Smooth muscle cell (in vitro differentiated cells): ENCODE results near the gene HAVCR2. TPM values are rescaled to one million over a fixed set of nuclear protein-coding genes. Genes with fewer than 3 reads are reported as not detected.

ENCODE experiments used
- DNase-seq: peaks from one replicate; lab custom pipeline; 2025; ENCODE audit not compliant: unreplicated experiment; lab: John Stamatoyannopoulos, UW
- H2AFZ ChIP-seq: fragments of 200-600 bp; sonication (generic); 2 replicates; pipeline ENCODE4 v1.6.0; 2016; ENCODE audit warnings: antibody characterized with exemption, low read depth, mild to moderate bottlenecking
- H3F3A ChIP-seq: fragments of 200-600 bp; sonication (generic); 2 replicates; pipeline ENCODE4 v1.6.0; 2017; ENCODE audit warnings: antibody characterized with exemption, low read depth
- H3K27ac ChIP-seq: fragments of 200-600 bp; sonication (generic); 2 replicates; pipeline ENCODE4 v1.5.1; 2016; ENCODE audit warnings: low read depth, mild to moderate bottlenecking
- H3K27me3 ChIP-seq: fragments of 200-600 bp; sonication (generic); 2 replicates; pipeline ENCODE4 v1.6.1; 2016; ENCODE audit warnings: low read depth, mild to moderate bottlenecking
- H3K36me3 ChIP-seq: fragments of 200-600 bp; sonication (generic); 2 replicates; pipeline ENCODE4 v1.5.1; 2016; ENCODE audit warnings: low read depth
- H3K4me1 ChIP-seq: fragments of 200-600 bp; sonication (generic); 2 replicates; pipeline ENCODE4 v1.5.1; 2016; ENCODE audit warnings: low read depth
- H3K4me2 ChIP-seq: fragments of 200-600 bp; sonication (generic); 2 replicates; pipeline ENCODE4 v1.6.0; 2016; ENCODE audit warnings: mild to moderate bottlenecking
- H3K4me3 ChIP-seq: fragments of 200-600 bp; sonication (generic); 2 replicates; pipeline ENCODE4 v1.5.1; 2016; ENCODE audit warnings: mild to moderate bottlenecking
- H3K79me2 ChIP-seq: fragments of 200-600 bp; sonication (generic); 2 replicates; pipeline ENCODE4 v1.6.0; 2016; ENCODE audit warnings: low read depth, mild to moderate bottlenecking
- H3K9ac ChIP-seq: fragments of 200-600 bp; sonication (generic); 2 replicates; pipeline ENCODE4 v1.6.0; 2016; ENCODE audit warnings: low read depth
- H3K9me3 ChIP-seq: fragments of 200-600 bp; sonication (generic); replicated peaks from 2 replicates; pipeline ENCODE4 v1.5.1; 2016; ENCODE audit warnings: low read depth
- H4K20me1 ChIP-seq: fragments of 200-600 bp; sonication (generic); 2 replicates; pipeline ENCODE4 v1.6.0; 2016; ENCODE audit warnings: low read depth
- CTCF ChIP-seq: fragments of 200-600 bp; sonication (generic); IDR thresholded peaks from 2 replicates; pipeline ENCODE4 v1.5.1; 2017; ENCODE audit warnings: borderline replicate concordance, mild to moderate bottlenecking, antibody characterized with exemption; ENCODE audit not compliant: insufficient read depth, poor library complexity, severe bottlenecking
- WGBS: methylation state at CpG from one replicate; pipeline ENCODE4 v1.1.7; 2016; ENCODE audit warnings: low lambda C conversion rate; 5-methylcytosine and 5-hydroxymethylcytosine counted together
- polyA plus RNA-seq: library from polyadenylated mRNA; unstranded; fragments of >200 nt; fragmentation: Nextera tagmentation; extraction: Ambion mirVana; gene quantifications from 2 replicates; pipeline ENCODE4 v1.2.1, GENCODE V29; 2016
- total RNA-seq: library from RNA; depleted of rRNA; stranded (reverse); fragments of >200 nt; gene quantifications from 2 replicates; pipeline ENCODE4 v1.2.3, GENCODE V29; 2014

Gene HAVCR2
- total and polyA plus RNA-seq, 2 experiments from 2014 or later: 0.04 to 0.17 TPM

- Histone ChIP-seq H3K27me3 (no peaks in the 10 kb centered on the region), H3K4me1 (no peaks in the 10 kb centered on the region), H3K79me2 (no peaks in the 10 kb centered on the region), H3K36me3 (no peaks in the 10 kb centered on the region), H3K4me3 (no peak overlapping the region), H3K27ac (no peak overlapping the region), H3K9ac (no peak overlapping the region), H4K20me1 (no peaks in the 10 kb centered on the region), H3K4me2 (no peak overlapping the region), H3F3A (no peaks in the 10 kb centered on the region), H3K9me3 (no peaks in the 10 kb centered on the region), H2AFZ (no peak overlapping the region)
- 92% methylated on average over 8 of the region's 8 CpGs for WGBS
- DNase-seq: no peak
- TF ChIP-seq CTCF: no peak
These were observed 22.0 kb downstream of the HAVCR2 start for GRCh38 chr5:157086751-157087359.

DNA sequence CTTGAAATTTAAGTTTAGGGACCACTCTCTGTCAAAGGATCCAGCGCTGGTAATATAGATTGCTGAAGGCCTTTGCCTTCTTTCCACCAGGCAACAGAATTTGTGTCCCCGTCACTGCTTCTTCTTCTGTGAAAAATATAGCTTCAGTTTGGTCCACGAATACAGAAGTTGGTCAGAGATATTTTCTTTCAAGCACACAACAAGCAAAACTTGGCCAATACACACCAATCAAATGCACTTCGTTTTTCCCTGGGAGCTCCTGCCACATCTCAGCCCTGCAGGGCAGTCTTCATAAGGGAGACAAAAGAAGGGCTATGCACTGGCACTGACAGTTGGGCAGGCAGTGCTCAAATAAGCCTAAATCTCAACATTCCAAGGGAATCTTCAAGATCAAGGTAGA lies 22.9 kb downstream of the HAVCR2 start:
- no peak overlapping the region for H3K27ac ChIP-seq
- TF ChIP-seq CTCF: no peak
- no peaks in the 10 kb centered on the region for H4K20me1 ChIP-seq
- no peaks in the 10 kb centered on the region for H3K36me3 ChIP-seq
- no peaks in the 10 kb centered on the region for H3K27me3 ChIP-seq
- no peaks in the 10 kb centered on the region for H3K9me3 ChIP-seq
- no peak overlapping the region for H3K4me2 ChIP-seq
- H3K79me2 ChIP-seq: no peaks in the 10 kb centered on the region
- no peak overlapping the region for H3K4me3 ChIP-seq
- no peaks in the 10 kb centered on the region for H3F3A ChIP-seq
- H3K9ac ChIP-seq: no peak overlapping the region
- 75% methylated on average over 4 of the region's 4 CpGs for WGBS
- no peak overlapping the region for H2AFZ ChIP-seq
- H3K4me1 ChIP-seq: no peaks in the 10 kb centered on the region
- no peak for DNase-seq

GRCh38 chr5:157080286-157080685 lies 28.6 kb downstream of the HAVCR2 start:
- no peak overlapping the region for H3K4me3 ChIP-seq

More at GRCh38 chr5:157080286-157080685, 28.6 kb downstream of the HAVCR2 start:
- no peak overlapping the region for H2AFZ ChIP-seq
- no peak overlapping the region for H3K9ac ChIP-seq
- no peak overlapping the region for H3K27ac ChIP-seq
- no peaks in the 10 kb centered on the region for H3K27me3 ChIP-seq
- H3K4me2 ChIP-seq: no peak overlapping the region
- H3K79me2 ChIP-seq: no peaks in the 10 kb centered on the region
- 88% methylated on average over 2 of the region's 2 CpGs for WGBS
- no peaks in the 10 kb centered on the region for H3K4me1 ChIP-seq
- no peaks in the 10 kb centered on the region for H3F3A ChIP-seq
- TF ChIP-seq CTCF: no peak
- H3K9me3 ChIP-seq: no peaks in the 10 kb centered on the region
- no peaks in the 10 kb centered on the region for H4K20me1 ChIP-seq
- no peak for DNase-seq
- no peaks in the 10 kb centered on the region for H3K36me3 ChIP-seq
